Nasal cavity respiratory epithelium epithelial cell of viscerocranial mucosa (primary cell): Measurements from ENCODE around the gene ZNF23. TPM values are rescaled to one million over a fixed set of nuclear protein-coding genes. Genes with fewer than 3 reads are reported as not detected.

Experiments
- total RNA-seq: library from RNA; depleted of rRNA; stranded (reverse); fragments of >200 nt; gene quantifications from 2 replicates; pipeline ENCODE4 v1.2.3, GENCODE V29; 2014

ZNF23 gene
- total RNA-seq: 10.9 and 14.9 TPM in 2 replicates

GRCh38 chr16:71461686-71462648 is at the start of gene ZNF23:
Gene ZNF23 (minus strand): TSS chr16:71462247. CDS start chr16:71456796, 5,451 bp downstream.

GRCh38 chr16:71489122-71489521 is 27.1 kb upstream of the ZNF23 start, which contains the start of gene ZNF19:
Gene ZNF19 (minus strand): TSS chr16:71489324. CDS start chr16:71482114, 7,210 bp downstream.

GRCh38 chr16:71442051-71442440 is 20.0 kb downstream of the ZNF23 start, which contains the start of gene TLE7:
Gene TLE7 (minus strand): TSS chr16:71442054. CDS start chr16:71433324, 8,730 bp downstream.

Other genes with a start within 250 kb of the ZNF23 start
- gene HYDIN, start 231.5 kb downstream of the ZNF23 start, total RNA-seq: 0.34 and 0.71 TPM in 2 replicates
- 46.5 and 63.9 TPM in 2 replicates for gene CMTR2, start 172.8 kb downstream of the ZNF23 start, total RNA-seq
- gene CALB2, start 103.5 kb downstream of the ZNF23 start, total RNA-seq: 0.21 and 6.5 TPM in 2 replicates
- gene TLE7, start 20.2 kb downstream of the ZNF23 start, total RNA-seq: not detected in 2 replicates
- 2.1 and 2.8 TPM in 2 replicates for gene ZNF19, start 27.1 kb upstream of the ZNF23 start, total RNA-seq
- under 0.01 and 0.85 TPM in 2 replicates for gene CHST4, start 64.2 kb upstream of the ZNF23 start, total RNA-seq
- under 0.01 and 0.07 TPM in 2 replicates for gene TAT, start 114.8 kb upstream of the ZNF23 start, total RNA-seq
- 18.5 and 48.7 TPM in 2 replicates for gene MARVELD3, start 163.9 kb upstream of the ZNF23 start, total RNA-seq